CD4-positive, alpha-beta T cell treated with Interleukin-15 for 1 hour (primary cell): ENCODE measurements around the gene SERPINA4.
"Not testable (repeated sequence)": the region's sequence is repeated elsewhere in the genome, so short reads cannot be mapped to it uniquely, and the experiment has no call there.

ENCODE experiments used
- DNase-seq: peaks from one replicate; pipeline ENCODE4 v3.0.0-alpha.2; 2020

SERPINA4 gene

DNA sequence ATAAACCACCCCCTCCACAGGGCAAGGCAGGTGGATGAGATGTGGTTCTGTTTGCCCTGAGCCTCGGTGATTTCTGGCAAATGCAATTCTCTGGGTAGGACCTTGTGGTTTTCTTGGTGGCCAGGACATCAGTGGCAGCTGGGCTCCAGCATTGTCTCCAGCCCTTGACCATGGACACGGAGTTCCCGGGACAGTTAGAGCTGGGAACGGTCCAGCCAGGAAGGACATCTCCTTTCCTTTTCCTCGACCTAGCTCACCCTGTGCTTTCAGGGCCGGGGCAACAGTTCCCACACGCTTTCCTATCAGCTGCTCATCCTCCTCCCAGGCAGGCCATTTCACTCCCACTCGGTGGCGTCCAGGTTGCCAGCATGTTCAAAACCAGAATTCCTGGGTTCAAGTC, 9.2 kb downstream of the SERPINA4 start:
- DNase-seq, result no peak

- DNase-seq, result no peak
Measured at GRCh38 chr14:94571395-94571794, 10.2 kb downstream of the SERPINA4 start.

DNA sequence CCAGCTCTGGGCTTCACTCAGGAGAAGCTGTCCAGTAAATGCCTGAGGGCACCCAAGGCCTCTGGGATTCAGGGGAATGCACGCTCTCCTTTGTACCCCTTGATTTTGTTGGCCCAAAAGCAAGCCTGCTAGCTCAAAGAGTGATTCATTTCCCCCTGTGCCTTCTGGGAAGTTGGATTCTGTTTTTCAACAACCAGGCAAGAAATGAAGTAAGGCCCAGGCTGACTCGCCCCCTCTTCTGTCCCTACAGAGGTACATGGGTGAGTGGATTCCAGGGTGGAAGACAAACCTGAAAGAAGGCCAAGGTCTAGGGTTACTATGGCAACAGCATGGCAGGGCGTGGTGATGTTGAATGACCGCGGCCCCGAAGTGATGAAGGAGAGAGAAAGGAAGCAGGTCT, 10.7 kb downstream of the SERPINA4 start:
- no peak for DNase-seq

DNA sequence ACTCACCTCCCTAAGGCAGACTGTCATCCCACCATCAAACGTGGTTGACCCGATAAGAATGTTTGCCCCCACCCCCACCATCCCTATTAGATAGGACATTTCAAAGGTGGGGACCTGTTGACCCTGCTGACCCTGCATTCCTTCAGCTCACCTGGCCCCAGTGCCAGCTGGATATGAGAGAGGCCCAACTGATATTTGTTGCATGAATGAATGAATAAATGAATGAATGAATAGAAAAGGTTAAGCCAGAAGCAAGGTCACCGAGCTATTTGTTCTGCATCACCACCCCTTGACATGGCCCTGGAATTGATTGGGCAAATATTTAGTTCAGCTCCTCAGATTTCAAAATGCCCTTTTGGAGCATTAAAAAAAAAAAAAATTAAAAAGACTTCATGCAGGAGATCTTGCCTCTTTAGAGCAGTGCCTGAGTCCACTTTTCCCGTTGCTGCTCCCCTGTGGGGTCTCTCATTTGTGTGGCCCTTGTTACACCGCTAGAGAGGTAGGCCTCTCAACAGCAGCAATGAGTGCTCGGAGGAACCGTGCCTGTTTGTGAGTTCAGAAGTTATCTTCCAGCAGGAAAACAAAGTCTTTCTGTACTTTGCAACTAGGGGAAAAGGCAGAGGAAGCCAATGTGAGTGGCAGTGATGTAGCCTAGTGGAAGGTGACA, 11.5 kb downstream of the SERPINA4 start:
- DNase-seq, result no peak

- DNase-seq, result no peak
Measured at GRCh38 chr14:94573475-94574277, 12.4 kb downstream of the SERPINA4 start.

- DNase-seq, result no peak
Measured at GRCh38 chr14:94574336-94574735, 13.1 kb downstream of the SERPINA4 start.

DNA sequence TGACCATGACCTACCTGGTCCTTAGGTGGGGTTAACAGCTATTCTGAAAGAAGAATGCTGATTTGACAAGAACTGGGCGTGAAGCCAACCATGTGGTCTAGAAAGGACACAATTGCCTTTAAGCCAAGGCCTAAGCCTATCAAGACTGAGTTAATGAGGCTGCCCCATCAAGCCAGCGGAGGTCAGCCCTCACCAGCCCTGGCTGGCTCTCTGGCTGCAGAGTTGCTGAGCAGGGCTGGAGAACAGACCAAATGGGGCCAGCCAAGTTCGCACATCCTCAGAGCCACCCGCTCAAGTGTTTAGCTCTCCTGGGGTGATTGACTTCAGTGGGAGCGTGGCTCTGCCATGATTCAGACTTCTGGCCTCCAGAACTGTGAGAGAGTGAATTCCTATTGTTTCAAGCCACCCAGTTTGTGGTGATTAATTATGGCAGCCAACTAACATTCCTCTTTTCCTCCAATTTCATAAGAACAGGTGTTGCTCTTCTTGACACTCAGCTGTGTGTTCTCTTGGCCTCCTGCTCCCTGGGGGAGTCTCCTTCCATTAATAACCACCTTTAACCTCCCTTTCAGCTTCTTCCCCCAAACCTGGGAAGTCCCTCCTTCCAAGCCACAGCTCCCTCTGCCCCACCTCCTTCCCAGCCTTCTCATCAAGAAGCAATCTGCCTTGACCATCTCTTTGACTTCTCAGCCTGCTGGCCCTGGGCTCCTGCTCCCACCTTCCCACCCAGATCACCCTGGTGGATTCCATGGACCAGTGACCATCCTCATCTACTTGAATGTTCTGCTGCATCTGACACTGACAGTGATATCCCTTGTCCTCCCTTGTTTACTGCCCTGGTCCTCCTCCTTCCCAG, 14.7 kb downstream of the SERPINA4 start:
- no peak for DNase-seq

GRCh38 chr14:94577472-94577871, 16.2 kb downstream of the SERPINA4 start:
- not testable (repeated sequence) for DNase-seq

GRCh38 chr14:94578712-94579111, 17.5 kb downstream of the SERPINA4 start:
- no peak for DNase-seq

- DNase-seq, result no peak
Measured at GRCh38 chr14:94581127-94581999, 20.1 kb downstream of the SERPINA4 start, which contains the start of gene SERPINA5. Gene SERPINA5, plus strand, starts transcription at chr14:94581426. Its CDS starts 5,937 bp downstream, at chr14:94587363.

DNA sequence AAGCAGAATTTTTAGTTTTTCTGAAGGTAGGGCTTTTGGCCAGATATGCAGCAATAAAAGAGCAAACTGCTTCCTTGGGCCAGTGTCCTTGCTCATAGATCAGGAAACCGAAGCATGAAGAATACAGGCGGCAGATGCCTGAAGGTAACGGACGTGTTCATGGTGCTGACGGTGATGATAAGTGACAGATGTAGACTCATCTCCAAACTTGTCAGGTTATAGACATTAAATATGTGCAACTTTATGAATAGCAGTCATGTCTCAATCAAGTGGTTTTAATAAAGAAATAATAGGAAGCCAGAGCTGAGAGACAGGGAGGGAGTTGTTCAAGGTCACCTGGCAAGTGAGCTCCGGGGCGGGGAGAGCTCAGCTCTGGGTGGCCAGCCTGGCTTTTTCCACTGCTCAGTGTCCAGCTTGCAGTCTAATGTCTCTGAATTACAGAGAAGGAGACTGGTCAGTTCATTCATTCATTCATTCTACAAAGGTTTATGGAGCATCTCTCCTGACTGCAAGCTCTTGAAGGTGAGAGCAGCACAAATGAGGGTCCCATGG, 21.0 kb downstream of the SERPINA4 start:
- no peak for DNase-seq

GRCh38 chr14:94582851-94583250, 21.6 kb downstream of the SERPINA4 start:
- DNase-seq, result no peak

DNA sequence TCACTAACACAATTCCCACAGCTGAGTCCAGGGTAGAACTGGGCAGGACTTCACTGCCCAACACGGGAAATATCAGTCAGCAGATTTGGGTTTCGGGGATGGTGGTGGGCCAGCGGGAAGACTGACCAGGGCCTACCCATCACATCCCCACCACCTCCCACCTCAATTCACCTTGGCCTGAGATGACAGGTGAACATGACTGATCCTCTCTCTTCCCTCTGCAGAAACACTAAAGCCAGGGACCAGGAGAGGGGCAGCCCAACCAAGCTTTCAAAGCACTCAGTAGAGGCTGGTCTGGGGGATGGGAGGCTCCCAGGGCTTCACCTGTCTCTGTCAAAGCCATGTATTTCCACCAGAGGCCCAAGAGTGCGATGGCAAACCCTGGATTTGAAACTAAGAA, 22.3 kb downstream of the SERPINA4 start:
- DNase-seq, result no peak

DNA sequence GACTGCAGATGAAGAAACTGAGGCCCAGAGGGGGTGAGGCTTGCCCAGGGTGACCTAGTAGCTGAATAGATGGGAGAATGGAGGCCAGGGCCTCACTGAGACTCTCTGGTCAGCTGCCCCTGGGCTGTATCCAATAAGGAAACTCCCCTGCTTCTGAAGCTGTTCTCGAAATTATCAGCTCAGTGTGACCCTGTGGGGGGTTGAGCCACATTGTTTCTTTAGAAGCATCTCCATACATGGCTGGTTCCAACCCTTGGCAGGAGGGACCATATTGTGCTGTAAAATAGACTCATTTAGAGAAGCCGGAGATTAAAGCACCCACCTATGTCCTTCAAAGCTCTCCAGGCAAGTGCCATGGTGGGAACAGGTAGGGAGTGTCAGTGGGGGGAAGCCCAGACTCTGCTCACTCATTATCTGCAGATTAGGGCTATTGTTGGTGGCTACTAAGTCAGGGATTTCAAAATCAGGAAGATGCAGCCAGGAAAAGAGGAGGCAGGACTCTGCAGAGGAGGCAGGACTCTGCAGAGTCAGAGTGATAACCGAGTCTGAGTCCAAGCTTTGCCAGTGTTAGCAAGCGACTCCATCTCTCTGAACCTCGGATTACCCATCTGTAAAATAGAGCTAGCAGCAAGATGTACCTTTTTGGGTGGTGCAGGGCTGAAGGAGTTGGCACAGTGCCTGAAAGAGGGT, 23.5 kb downstream of the SERPINA4 start:
- DNase-seq, result no peak

DNA sequence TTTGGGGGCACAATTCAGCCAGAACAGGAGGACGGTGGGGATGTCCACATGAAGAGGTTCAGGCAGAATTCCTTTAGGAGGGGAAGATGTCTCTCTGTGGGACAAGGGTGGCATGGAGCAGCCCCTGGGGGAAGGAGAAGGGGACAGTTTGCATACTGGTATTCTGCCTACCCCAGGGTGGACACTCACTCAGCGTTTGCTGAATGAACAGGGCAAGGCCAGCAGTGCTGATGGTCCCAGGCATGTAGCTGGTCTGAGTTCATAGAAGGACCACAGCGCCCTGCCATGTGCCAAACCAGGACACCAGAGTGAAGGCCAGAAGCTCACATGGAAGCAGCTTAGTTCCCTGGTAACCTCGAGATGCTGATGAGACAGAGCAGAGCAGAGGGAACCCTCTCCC, 25.4 kb downstream of the SERPINA4 start:
- DNase-seq, result no peak

DNA sequence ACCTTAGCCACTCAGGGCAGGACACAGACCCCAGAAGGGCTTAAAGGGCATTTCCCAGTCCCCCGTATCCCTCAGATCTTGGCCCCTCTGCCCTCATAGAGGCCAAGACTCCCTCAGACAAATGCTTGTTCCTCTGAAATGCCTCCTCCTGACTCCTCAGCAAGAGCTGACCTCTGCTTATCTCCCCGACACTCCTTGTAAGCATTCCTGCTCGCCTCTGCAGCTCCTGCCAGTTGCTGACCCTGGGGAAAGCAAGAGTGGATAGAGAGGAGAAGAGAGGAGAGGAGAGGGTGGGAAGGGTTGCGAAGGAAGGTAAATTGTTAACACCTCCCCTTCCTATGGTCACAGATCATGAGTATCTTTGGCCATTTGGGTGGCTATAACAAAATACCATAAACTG, 27.1 kb downstream of the SERPINA4 start:
- DNase-seq, result no peak

DNA sequence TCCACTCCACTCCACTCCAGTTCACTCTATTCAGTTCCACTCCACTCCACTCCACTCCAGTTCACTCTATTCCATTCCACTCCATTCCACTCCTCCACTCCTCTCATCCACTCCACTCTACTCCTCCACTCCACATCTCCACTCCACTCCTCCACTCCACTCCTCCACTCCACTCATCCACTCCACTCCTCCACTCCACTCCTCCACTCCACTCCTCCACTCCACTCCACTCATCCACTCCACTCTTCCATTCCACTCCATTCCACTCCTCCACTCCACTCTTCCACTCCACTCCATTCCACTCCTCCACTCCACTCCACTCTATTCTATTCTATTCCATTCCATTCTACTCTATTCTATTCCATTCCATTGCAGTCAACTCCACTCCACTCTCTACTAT, 29.8 kb downstream of the SERPINA4 start:
- no peak for DNase-seq

DNA sequence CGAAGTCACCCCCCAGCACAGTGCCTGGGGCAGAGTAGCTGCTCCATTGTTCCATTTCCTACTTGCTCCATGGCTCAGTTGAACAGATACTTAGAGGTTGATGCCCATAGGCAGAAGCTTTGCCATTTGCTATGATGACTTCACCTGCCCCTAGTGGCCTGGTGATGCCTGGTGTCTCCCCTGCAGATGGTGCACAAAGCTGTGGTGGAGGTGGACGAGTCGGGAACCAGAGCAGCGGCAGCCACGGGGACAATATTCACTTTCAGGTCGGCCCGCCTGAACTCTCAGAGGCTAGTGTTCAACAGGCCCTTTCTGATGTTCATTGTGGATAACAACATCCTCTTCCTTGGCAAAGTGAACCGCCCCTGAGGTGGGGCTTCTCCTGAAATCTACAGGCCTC, 30.6 kb downstream of the SERPINA4 start:
- DNase-seq, result no peak

GRCh38 chr14:94592457-94592856, 31.2 kb downstream of the SERPINA4 start:
- no peak for DNase-seq

DNA sequence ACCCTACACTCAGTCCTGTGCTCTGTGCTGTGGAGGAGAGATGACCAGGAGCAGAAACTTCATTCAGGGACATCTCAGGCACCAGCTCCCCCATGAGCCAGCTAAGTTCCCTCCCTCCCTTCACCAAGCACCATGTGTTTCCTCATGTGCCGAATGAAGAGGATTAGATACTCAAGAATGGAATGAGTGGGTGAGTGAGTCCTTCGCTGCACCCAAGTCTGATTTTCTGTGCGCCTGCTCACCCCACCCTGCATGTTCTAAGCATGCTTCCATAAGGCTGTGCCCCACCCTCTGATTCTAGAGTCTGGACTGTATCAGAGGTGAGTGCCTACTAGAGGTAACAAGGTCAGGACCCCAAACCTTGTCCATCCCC, 32.1 kb downstream of the SERPINA4 start:
- no peak for DNase-seq

- DNase-seq, result no peak
Measured at GRCh38 chr14:94593749-94594431, 32.6 kb downstream of the SERPINA4 start.
